HG02840 (cell line): ENCODE measurements around the gene CERS5.
A peak's percentile ranks its signal among the peaks of the same experiment; 100 is the strongest.
"Not testable (repeated sequence)": the region's sequence is repeated elsewhere in the genome, so short reads cannot be mapped to it uniquely, and the experiment has no call there.

Source experiments
- ATAC-seq: cut with Tn5 transposase; IDR thresholded peaks from one replicate; pipeline ENCODE4 v1.9.1; 2021; ENCODE audit warnings: mild to moderate bottlenecking, moderate library complexity, moderate number of reproducible peaks; ENCODE audit not compliant: unreplicated experiment, low FRiP score

Gene CERS5

DNA sequence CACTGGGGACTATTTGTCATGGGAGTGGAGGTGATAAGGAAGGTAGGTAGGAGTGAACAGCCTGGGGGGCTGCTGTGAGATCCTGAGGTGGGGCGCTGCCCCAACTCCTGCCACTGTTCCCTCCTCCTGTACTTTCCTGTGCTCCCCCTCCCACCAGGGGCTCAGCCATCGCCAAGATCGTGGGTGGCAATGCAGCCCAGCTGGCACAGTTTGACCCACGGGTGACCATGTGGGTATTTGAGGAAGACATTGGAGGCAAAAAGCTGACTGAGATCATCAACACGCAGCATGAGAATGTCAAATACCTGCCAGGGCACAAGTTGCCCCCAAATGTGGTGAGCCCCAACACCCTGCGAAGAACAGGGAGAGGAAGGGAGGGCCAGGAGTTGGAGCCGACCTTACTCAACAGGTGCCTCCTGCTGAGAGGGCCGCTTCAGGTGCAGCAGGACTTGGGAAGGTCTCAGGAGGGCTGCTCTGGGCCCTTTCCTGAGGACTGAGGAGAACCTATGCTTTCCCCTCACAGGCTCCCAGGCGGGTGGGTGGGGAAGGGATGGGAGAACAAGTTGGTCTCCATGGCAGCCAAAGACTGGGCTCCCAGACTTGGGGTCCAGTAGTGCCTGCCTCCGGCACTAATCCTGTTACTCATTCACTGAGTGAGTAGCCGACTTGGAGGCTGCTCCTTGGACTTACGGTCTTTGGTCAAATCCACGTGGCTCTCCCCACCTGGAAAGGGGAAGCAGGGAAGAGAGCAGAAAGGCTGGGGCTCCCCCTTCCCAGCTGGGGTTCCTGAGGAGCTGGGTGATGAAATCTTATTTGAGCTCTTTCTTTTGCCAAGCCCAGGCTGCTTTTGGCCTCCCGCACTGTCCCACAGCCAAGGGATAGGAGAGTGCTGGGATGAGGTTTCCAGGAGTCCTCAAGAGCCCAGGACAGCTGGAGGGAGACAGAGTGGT is 62.5 kb downstream of the CERS5 start:
- ATAC-seq, result no peak

DNA sequence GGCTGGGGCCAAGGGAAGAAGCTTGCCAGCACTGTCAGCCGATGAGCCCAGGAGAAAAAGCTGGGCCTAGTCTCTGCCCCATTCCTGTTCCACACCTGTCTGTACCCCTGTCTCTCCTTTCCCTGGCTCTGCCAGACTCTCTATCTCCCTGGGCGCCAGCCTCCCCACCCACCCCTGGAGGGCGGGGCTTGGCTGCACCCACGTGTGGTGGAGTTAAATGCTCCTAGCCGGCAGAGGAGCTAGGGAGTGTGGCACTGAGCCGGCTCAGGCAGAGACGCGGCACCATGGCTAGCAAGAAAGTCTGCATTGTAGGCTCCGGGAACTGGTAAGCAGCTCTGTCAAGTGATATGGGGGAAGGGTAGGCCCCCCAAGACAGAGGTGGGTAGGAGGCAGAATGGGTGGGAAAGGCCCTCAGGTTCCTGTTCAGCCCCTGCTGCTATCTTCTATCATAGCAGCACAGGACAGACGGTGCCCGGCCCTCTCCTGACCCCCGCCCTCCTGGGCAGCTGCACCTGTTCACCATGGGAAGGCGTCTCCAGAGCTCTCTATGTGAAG is 63.3 kb downstream of the CERS5 start, which contains the start of gene GPD1:
GPD1 (plus strand) TSS at position 242 of the 555 bp plus-strand sequence; CDS start at position 285, 43 bp downstream.
- no peak for ATAC-seq

DNA sequence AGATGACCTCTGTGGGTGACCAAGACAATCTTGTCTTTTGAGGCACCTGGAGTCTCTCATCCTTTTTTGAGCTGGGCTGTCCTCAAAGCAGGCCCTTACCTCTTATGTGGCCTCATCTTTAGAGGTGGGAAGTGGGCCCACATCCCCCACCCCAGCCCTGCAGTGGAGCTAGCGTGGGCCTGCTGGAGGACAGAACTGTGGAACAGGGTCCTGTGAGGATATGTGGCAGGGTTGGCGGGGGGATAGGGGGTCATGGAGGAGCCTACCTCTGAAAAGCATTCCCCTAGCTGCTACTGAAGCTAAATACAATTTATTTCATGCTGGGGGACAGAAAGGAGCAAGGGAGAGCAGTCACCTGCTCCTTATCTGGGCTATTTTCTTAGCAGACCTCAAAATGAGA is 63.8 kb downstream of the CERS5 start:
- no peak for ATAC-seq

DNA sequence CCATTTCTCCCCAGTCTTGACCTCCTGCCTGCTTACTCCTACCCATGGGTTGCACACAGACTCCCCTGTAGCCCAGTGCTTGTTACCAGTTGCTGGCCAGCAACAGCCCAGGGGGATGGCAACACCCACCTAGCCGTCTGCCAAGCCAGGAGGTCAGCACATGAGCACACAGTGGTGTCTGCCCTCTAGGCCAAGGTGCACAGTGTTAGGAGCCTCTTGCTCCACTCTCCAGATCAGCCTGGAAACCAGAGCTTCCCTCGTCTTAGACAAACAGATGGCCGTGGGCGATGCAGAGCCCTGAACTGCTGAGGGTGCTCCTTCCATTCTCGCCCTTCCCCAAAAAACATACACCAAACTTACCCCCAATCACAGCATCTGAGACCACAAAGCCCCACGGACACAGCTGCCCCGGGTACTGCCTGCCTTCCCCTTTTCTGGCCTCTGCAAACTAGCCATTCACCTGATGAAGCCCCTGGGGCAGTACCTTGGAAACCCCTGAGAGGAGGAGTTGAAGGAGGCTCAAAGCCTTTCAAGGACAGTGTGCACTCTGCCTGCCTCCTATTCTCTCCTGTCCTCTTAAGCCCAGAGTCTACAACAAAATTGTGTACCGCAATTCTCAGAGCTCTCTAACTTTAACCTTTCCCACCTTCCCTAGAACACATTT is 64.4 kb downstream of the CERS5 start:
- ATAC-seq, result no peak

DNA sequence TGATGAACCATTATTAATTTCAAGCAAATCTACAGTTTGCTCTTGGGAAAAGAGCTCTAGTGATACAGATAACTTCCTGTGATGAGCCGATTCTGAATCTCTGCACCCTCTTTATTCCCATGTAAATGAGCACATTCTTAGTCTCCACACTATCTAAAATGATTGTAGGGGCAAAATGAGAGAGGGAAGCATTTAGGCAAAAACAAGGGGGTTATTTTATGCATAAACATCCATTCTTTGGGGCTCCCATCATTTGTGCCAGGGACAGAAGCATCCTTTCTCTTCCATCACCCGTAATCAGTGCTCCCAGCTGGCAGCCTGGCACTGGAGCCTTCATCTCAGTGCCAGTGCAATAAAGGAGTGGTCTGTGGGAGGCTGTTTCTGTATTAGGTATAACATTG is 65.0 kb downstream of the CERS5 start:
- ATAC-seq, result no peak

DNA sequence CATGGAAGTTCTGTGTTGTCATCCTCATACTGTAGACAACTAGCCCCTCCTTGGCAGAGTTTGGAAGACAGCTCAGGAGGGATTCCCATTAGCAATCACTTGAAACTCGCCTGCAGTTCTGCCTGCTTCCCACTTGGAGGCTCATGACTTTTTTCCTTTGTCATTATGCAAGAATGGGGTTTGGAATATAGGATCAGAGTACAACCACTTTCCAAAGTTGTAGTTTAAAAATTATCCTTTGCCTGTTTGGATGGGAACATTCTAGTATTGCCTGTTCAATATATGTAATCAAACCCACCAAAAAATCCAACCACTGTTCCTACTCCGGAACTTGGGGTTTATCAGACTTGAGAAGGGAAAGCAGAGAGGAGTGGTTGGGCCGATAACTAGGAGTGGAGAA is 65.5 kb downstream of the CERS5 start:
- no peak for ATAC-seq

DNA sequence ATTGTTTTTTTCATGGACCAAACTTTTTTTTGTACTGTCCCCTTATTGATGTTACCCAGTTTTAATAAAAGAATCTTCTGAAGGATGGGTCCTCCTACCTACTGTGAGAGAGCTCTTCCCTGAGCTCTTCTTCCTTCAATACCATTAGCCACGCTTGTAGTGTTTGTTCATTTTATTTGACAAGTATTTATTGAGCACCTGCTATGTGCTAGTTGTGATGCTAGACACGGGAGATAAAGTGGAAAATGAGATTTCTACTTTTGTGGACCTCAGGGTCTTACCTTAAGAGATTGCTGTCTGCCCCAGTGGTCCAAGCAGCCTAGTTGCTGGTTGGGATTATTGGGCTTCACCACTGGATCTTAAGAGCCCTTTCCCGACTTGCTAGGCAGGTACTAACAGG is 66.6 kb downstream of the CERS5 start:
- no peak for ATAC-seq

DNA sequence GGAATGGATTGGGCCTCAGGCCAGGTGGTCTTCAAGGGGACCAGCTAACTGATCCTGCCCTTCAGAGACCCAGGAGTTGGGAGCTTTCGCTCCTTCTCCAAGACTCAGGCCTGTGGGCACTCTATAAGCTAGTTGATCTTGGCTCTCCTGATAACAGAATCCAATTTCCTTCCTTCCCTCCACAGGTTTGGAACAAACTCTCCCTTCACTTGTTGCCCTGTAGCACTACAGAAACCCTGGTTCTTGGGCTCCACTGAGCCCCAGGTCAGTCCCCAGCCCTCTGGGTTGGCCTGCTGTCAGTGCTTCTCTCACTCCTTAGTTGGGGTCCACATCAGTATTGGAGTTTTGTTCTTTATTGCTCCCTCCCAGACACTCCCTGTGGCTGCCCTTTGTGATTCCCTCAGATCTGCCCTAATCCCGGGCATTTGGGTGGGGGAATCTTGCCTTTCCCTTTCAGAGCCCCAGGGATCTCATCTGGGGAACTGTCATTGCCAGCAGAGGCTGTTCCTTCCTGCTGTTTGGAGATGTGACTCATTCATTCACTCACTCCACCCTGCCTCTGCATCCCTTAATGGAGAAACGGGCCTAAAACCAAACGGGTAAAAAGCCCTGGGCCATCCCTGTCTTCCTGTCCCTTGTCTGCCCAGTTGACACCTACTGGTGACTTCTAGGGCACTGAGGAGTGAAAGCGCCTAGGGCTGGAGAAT is 67.7 kb downstream of the CERS5 start:
- no peak for ATAC-seq

DNA sequence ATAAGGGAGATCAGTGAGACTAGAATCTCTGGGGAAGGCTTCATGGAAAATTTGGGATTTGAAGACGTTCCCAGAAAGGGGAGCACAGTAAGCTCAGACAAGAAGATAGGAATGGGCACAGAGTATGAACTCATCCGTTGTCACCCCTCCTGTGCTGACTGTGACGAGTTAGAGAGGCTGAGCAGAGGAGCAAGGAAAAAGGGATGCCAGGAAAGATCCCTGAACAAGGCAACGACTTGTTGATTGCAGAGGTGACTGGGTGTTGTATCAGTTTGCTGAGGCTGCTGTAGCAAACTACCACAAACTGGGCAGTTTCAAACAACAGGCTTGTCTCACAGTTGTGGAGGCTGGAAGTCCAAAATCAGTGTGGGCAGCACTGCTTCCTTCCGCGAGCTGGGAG is 69.2 kb downstream of the CERS5 start:
- no peak for ATAC-seq

DNA sequence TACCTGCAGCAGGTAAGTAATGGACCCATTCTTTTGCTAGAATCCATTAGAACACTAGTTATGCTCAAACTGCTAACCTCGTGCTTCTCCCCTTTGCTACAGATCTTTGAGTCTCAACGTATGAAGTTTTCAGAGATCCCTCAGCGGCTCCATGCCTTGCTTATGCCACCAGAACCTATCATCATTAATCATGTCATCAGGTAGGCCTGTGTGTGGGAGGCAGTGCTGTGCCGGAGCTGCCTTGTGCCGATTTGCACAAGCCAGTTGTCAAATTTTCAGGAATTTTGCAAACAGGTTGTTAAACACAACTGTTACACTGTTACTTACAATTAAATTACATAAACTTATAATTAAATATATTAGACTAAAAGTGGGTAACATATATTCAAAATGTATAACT is 76.8 kb downstream of the CERS5 start:
- ATAC-seq, result no peak

DNA sequence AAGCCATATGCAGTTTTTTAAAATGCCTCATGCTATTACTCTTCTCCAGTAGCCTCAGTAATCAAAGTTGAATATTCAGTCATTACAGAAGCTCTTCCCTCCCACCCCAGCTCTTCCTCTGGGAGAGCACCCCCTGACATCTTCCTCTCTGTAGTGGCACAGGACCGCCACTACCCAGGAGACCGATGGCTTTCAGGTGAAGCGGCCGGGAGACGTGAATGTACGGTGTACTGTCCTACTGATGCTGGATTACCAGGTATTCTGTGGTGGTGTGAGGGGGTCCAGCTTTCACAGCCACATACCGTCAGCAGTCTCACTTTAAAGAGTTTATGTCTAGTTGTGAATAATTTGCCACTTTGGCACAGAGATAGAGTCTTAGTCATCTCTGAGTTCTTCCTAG is 77.4 kb downstream of the CERS5 start:
- no peak for ATAC-seq

DNA sequence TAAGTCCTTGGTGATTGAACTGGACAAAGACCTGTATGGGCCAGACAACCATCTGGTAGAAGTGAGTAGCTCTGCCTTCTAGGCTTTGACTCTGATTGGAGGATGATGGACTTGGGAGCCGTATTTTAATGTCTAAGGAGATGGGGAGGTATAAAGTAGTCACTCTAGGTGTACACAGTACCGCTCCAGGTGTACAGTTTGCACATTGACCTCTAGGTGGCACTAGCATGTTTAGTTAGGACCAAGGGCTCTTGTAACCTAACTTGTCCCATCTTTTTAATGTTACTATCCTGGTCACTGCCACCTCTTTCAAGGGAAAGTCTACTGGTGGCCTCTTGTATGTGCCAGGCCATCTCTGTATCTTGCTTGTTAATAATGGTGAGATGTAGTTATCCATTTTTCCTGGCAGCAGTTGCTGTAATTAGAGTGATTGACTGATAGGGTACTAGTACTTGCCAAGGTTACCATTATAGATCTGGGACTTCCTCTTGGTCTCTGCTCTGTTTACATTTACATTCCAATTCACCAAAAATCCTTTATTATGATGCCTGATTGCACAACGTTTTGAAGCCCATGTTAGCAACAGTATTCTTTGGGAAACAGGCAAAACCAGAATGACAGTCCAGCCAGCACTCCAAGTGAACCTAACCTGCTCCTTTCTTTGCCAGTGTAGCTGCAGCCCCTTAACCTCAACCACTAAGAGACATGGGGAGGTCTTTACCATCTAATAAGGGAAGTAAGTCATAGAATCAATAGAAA is 78.4 kb downstream of the CERS5 start:
- ATAC-seq, result no peak

DNA sequence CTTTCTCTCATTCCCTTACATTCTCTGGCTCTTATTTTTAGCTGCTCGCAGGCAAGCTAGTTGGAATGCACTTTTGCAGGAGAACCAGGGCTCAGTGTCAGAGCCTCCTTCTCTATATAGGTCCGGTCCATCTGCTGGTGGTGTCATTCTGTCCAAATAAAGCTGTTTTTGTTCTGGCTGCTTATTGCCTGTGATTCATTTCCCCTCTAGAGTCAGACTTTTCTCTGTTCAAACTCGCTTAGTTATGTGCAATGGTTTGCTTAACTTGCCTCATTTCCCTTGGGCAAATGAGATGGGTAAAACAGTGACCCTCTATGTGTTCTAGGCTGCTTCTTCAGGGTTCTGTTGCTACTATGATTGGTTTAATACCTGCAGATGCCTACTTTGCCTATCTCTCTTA is 79.2 kb downstream of the CERS5 start:
- no peak for ATAC-seq

DNA sequence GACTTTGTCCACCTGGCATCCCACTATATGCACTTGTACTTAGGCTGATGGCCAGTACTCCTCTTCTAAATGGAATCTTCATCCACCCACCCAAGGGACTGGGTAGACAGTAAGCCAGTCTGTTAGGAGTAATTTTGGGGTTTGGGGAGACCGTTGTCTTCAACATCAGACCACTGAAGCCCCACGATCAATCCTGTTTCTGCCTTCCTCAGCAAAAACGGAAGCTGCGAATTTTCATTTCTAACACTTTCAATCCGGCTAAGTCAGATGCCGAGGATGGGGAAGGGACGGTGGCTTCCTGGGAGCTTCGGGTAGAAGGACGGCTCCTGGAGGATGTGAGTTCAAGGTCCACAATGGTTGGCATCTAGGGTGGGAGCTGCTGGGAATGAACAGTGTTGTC is 80.0 kb downstream of the CERS5 start:
- ATAC-seq, result no peak

DNA sequence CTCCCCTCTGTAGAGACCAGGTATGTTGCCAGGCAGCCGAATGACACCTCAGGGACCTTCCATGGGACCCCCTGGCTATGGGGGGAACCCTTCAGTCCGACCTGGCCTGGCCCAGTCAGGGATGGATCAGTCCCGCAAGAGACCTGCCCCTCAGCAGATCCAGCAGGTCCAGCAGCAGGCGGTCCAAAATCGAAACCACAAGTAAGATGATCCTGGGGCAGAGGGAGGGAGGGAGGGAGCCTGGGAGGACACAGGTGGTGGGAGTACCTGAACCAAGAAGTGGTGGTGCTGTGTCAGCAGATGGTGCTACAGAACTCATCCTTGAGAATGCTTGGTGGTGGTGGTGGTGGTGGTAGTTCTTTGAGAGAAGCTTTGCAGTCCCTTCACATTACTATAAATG is 81.0 kb downstream of the CERS5 start:
- ATAC-seq, result no peak

DNA sequence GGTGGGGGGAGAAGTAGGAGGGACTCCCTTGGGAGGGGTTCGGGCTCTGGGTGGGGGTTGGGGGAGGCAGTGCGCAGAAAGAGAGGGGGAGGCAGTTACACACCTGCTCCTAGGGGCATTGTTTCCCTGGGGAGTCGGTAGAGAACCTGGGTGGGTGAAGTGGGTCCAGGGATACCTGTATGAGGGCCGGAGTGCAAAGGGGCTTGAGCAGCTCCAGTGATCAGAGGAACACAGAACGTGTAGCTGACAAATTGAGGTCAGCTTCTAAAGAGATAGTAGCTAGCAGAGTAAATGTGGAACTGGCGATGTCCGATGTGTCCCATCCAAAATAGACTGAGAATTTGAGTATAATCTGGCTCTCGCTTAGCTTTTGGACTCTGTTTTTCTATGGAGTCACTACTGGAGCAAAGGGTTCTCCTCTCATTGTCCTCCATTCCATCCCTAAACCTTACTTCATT is 81.5 kb downstream of the CERS5 start:
- no peak for ATAC-seq

DNA sequence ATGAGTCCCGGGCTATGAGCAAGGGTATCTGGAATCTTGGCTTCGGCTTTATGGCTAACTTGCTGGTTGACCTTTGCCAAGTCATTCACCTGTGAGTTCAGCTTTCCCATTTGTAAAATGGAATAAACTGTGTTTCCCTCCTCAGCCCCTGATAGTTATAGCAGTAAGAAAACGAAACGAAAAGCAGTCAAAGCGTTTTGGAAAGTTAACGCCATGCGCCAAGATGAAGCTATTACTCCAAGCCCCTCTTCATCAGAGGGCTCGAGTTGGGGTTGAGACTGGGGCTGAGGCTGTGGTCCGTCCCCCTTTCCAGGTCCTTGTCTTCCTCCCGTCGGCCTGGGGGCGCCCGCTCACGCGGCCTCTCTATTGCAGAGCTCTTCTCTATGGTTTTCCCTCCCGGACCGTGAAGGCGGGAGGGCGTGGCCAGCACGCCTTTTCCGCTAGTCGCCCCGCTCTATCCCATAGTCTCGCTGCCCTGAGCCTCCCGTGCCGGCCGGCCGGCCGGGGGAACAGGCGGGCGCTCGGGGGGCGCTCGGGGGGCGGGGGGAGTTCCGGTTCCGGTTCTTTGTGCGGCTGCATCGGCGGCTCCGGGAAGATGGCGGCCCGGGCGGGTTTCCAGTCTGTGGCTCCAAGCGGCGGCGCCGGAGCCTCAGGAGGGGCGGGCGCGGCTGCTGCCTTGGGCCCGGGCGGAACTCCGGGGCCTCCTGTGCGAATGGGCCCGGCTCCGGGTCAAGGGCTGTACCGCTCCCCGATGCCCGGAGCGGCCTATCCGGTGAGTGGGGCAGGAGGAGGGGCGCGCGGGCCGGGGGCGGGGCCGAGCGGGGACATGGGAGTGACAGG is 82.2 kb downstream of the CERS5 start, which contains the start of gene SMARCD1:
SMARCD1 (plus strand) TSS at position 568 of the 840 bp plus-strand sequence; CDS start at position 596, 28 bp downstream.
- ATAC-seq, result peak; percentile 79

DNA sequence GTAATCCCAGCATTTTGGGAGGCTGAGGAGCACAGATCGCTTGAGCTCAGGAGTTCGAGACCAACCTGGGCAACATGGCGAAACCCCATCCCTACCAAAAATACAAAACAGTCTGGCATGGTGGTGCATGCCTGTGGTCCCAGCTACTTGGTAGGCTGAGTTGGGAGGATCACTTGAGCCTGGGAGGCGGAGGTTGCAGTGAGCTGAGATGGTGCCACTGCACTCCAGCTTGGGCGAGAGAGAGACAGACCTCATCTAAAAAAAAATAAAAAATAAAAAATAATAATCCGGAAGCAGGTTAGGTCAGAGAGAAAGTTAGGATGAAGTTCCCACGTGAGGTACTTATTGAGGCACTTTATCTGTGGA is 82.8 kb downstream of the CERS5 start:
- ATAC-seq, result not testable (repeated sequence)

DNA sequence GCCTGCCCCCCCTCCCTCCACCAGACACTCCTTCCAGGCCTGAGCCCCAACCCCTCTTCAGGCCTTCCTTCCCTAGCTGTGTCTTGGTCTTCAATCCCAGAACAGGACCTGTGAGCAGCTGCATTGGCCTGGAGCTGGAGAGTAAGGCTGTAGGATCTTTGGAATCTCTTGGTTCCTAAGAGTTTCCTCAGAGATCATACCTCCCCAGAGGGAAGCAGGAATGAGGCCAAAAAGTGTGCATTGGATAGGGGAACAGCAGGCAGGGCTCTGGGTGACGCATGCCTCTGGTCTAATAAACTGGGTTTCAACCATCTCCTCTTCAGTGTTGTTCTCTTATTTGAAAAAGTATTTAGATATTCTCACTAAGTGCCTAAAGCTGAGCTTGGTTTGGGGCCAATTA is 83.9 kb downstream of the CERS5 start:
- ATAC-seq, result no peak
